Testis (tissue), 2 donors: Measurements from ENCODE around the gene PRMT7.

Source experiments
- CTCF ChIP-seq, 3 experiments: fragments of 450-650 bp in 2 of 3; fragments of 200-600 bp in 1 of 3; sonication (generic) in 1 of 3; IDR thresholded peaks; one replicate each; pipeline ENCODE4 v1.5.1; 2016 to 2019; ENCODE audit warnings: antibody characterized with exemption in 3 of 3, mild to moderate bottlenecking in 2 of 3, moderate library complexity in 1 of 3
- POLR2A ChIP-seq: fragments of 450-650 bp; IDR thresholded peaks from one replicate; pipeline ENCODE4 v1.6.1; 2017; ENCODE audit warnings: antibody characterized with exemption, mild to moderate bottlenecking, moderate library complexity

- TF ChIP-seq CTCF (IDR thresholded peaks at IDR 0.05) (no peak), POLR2A (no peak)
Measured at GRCh38 chr16:68289621-68290329, 21.0 kb upstream of the PRMT7 start.
